Progenitor cell of endocrine pancreas (in vitro differentiated cells): ENCODE measurements around the gene LUZP1. TPM values are rescaled to one million over a fixed set of nuclear protein-coding genes. Genes with fewer than 3 reads are reported as not detected.

Source experiments
- DNase-seq: peaks from one replicate; pipeline ENCODE4 v3.0.0; 2021; ENCODE audit warnings: low spot score; ENCODE audit not compliant: unreplicated experiment
- H3K27ac Mint-ChIP-seq: 2 replicates; pipeline ENCODE4 v1.8.0; 2021; ENCODE audit warnings: mild to moderate bottlenecking, moderate library complexity, mixed read lengths
- H3K27me3 Mint-ChIP-seq: 2 replicates; pipeline ENCODE4 v1.8.0; 2021; ENCODE audit warnings: mixed read lengths
- H3K36me3 Mint-ChIP-seq: 2 replicates; pipeline ENCODE4 v1.8.0; 2022; ENCODE audit warnings: mixed read lengths; ENCODE audit not compliant: insufficient read depth
- H3K4me1 Mint-ChIP-seq: 2 replicates; pipeline ENCODE4 v1.8.0; 2021; ENCODE audit warnings: low read depth, mixed read lengths
- H3K4me3 Mint-ChIP-seq: 2 replicates; pipeline ENCODE4 v1.8.0; 2021; ENCODE audit warnings: low read depth, mild to moderate bottlenecking, moderate library complexity, mixed read lengths
- H3K9me3 Mint-ChIP-seq: 2 replicates; pipeline ENCODE4 v1.8.0; 2021; ENCODE audit warnings: low read depth, mixed read lengths
- CTCF ChIP-seq: fragments of 200-600 bp; sonication (generic); IDR thresholded peaks from one replicate; pipeline ENCODE4 v1.5.0; 2021; ENCODE audit warnings: antibody characterized with exemption, mild to moderate bottlenecking; ENCODE audit not compliant: unreplicated experiment
- total RNA-seq: library from RNA; stranded (reverse); gene quantifications from 2 replicates; pipeline ENCODE4 v1.2.1, GENCODE V29; 2021

The LUZP1 gene
- total RNA-seq, 1 donor from 2014 or later, result 47.5 TPM

DNA sequence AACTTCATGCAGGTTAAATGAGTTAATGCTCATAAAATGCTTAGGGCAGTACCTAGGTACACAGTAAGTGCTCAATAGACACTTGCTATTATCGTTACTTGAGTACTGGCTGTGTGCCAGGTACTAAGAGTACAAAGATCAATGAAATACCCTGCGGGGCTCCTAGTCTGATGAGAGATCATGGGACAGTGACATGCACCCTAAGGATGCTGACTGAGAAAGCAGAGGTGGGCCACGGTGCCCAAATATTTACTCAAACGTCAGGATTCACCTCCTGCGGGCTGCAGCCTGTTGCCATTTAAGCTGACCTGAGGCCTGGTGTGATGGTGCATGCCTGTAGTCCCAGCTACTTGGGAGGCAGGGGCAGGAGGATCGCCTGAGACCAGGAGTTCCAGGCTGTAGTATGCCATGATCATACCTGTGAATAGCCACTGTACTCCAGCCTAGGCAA is 19.8 kb upstream of the LUZP1 start:
- Mint-ChIP-seq H3K4me3 (no peak overlapping the region), H3K36me3 (no peaks in the 10 kb centered on the region), H3K27me3 (peaks cover 5% of the 10 kb centered on the region), H3K4me1 (no peaks in the 10 kb centered on the region), H3K27ac (no peak overlapping the region), H3K9me3 (no peaks in the 10 kb centered on the region)
- no peak for DNase-seq
- no peak for TF ChIP-seq CTCF

DNA sequence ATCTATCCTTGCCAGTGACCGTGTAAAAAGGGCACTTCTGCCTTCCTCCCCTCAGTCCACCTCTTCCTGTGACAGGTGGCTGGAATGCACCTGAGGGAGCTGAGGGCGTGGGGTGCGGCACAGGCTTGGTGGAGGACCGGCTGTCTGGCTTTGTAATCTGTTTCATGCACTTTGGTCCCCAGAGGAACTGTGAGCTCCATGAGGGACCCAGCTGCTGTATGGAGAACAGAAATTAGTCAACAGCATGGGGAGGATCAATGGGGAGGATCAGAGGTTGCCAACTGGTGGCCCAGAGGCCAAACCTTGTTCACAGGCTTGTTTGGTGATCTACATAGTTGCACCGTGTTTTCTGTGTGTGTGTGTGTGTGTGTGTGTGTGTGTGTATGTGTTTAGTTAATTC is 19.0 kb upstream of the LUZP1 start:
- H3K9me3 Mint-ChIP-seq, result no peaks in the 10 kb centered on the region
- DNase-seq, result no peak
- H3K36me3 Mint-ChIP-seq, result no peaks in the 10 kb centered on the region
- H3K4me1 Mint-ChIP-seq, result no peaks in the 10 kb centered on the region
- no peak overlapping the region for H3K27ac Mint-ChIP-seq
- TF ChIP-seq CTCF, result no peak
- H3K4me3 Mint-ChIP-seq, result no peak overlapping the region
- peaks cover 10% of the 10 kb centered on the region for H3K27me3 Mint-ChIP-seq

- Mint-ChIP-seq H3K27me3 (peaks cover 10% of the 10 kb centered on the region), H3K4me1 (no peaks in the 10 kb centered on the region), H3K4me3 (no peak overlapping the region), H3K27ac (peak overlapping the region; percentile 14), H3K9me3 (no peaks in the 10 kb centered on the region), H3K36me3 (no peaks in the 10 kb centered on the region)
- no peak for TF ChIP-seq CTCF
- DNase-seq, result no peak
Observed at GRCh38 chr1:23185381-23185780, 16.7 kb upstream of the LUZP1 start.

DNA sequence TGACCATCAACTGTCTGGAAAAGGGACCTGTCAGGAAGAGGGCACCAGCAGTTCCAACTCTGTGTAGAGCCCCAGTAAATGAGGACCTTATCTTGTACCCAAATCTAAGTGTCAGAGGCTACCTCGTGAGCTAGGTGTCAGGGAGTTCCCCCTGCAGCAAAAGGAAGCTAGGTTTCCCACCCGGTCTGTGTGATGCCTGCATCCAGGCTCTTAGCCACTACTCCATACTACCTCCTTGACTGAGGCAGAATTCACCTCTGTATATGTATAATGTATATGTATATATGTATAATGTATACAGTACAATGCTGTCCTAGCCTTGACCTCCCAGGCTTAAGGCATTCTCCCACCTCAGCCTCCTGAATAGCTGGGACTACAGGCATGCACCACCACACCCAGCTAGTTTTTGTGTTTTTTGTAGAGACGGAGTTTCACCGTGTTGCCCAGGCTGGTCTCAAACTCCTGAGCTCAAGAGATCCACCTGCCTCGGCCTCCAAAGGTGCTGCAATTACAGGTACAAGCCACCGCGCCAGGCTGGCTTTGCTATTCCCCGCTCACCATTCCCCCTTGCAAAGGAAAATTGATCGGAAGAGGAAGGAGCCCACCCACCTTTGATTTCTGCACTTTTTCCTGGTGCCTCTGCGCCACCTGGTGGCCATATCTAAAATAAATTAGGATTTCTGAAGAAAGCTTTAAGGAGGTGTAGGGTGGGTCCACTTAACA is 15.7 kb upstream of the LUZP1 start:
- H3K27ac Mint-ChIP-seq, result no peak overlapping the region

DNA sequence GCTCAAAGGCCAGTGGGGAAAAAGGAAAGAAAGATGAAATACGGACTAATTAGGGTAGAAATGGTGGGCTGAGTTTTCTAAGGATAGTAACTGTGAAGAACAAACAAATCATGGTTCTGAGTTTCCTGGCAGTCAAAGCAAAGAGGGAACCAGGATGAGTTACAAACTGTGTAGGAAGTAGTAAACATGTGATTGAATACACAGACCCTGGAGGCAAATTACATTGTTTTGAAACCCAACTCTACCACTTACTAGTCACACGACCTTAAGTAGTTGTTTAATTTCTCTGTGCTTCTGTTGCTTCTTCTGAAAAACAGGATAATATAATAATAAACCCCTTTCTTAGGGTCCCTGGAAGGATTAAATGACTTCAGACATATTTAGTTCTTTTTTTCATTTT is 11.2 kb upstream of the LUZP1 start:
- H3K27me3 Mint-ChIP-seq, result peaks cover 43% of the 10 kb centered on the region

More for the DNA sequence above, 15.7 kb upstream of the LUZP1 start:
- TF ChIP-seq CTCF, result peak; percentile 80
- Mint-ChIP-seq H3K27me3 (peaks cover 15% of the 10 kb centered on the region), H3K36me3 (no peaks in the 10 kb centered on the region), H3K9me3 (no peaks in the 10 kb centered on the region), H3K4me3 (no peak overlapping the region), H3K4me1 (no peaks in the 10 kb centered on the region)
- DNase-seq, result peak; percentile 52

More for the DNA sequence above, 11.2 kb upstream of the LUZP1 start:
- Mint-ChIP-seq H3K27ac (no peak overlapping the region), H3K36me3 (no peaks in the 10 kb centered on the region), H3K9me3 (no peaks in the 10 kb centered on the region), H3K4me1 (peaks cover 2% of the 10 kb centered on the region), H3K4me3 (no peak overlapping the region)
- no peak for DNase-seq
- no peak for TF ChIP-seq CTCF
